Measurements from ENCODE around the gene SIDT2. TPM values are rescaled to one million over a fixed set of nuclear protein-coding genes. Genes with fewer than 3 reads are reported as not detected.
"Not testable (repeated sequence)": the region's sequence is repeated elsewhere in the genome, so short reads cannot be mapped to it uniquely, and the experiment has no call there.

Gene SIDT2
- total RNA-seq, 4 donors from 2014 or later, result 31.8 to 54.5 (median 42.3) TPM

DNA sequence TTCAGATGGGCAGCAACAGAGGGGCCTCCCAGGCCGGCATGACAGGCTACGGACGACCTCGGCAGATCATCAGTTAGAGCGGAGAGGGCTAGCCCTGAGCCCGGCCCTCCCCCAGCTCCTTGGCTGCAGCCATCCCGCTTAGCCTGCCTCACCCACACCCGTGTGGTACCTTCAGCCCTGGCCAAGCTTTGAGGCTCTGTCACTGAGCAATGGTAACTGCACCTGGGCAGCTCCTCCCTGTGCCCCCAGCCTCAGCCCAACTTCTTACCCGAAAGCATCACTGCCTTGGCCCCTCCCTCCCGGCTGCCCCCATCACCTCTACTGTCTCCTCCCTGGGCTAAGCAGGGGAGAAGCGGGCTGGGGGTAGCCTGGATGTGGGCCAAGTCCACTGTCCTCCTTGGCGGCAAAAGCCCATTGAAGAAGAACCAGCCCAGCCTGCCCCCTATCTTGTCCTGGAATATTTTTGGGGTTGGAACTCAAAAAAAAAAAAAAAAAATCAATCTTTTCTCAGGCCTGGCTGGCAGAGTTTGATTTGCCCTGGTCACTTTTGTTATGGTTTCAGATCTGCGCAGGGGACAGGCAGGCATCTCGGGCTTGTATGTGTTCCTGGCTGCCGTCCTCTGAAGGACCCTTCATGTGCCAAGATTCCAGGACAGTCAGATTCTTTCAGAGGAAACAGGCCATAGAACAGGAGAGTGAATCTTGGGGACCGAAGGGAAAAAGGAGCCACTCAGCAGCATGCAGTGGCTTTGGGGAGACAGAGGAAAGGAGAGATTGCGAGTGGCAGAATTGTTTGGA lies 25.9 kb downstream of the SIDT2 start:
- Histone ChIP-seq H3K27ac (peak overlapping the region; percentile 57 to 81 (median 78)), H3K4me1 (peaks cover 15 to 45% of the 10 kb centered on the region in 2 donors), H3K36me3 (peaks cover 5 to 7% of the 10 kb centered on the region in 2 donors), H3K9me3 (no peaks in the 10 kb centered on the region), H3K27me3 (no peaks in the 10 kb centered on the region), H3K4me3 (replicated peaks in 1 of 3) (no peak overlapping the region)
- 62 to 63% methylated on average over 14 to 17 of the region's 17 CpGs for WGBS, 2 donors
- DNase-seq, result peak; percentile 79 to 84
- intact Hi-C loops (cut with DNase I), result no loop called here
- TF ChIP-seq, protein P1, sequence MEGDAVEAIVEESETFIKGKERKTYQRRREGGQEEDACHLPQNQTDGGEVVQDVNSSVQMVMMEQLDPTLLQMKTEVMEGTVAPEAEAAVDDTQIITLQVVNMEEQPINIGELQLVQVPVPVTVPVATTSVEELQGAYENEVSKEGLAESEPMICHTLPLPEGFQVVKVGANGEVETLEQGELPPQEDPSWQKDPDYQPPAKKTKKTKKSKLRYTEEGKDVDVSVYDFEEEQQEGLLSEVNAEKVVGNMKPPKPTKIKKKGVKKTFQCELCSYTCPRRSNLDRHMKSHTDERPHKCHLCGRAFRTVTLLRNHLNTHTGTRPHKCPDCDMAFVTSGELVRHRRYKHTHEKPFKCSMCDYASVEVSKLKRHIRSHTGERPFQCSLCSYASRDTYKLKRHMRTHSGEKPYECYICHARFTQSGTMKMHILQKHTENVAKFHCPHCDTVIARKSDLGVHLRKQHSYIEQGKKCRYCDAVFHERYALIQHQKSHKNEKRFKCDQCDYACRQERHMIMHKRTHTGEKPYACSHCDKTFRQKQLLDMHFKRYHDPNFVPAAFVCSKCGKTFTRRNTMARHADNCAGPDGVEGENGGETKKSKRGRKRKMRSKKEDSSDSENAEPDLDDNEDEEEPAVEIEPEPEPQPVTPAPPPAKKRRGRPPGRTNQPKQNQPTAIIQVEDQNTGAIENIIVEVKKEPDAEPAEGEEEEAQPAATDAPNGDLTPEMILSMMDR (IDR thresholded peaks at IDR 0.05), result no peak

DNA sequence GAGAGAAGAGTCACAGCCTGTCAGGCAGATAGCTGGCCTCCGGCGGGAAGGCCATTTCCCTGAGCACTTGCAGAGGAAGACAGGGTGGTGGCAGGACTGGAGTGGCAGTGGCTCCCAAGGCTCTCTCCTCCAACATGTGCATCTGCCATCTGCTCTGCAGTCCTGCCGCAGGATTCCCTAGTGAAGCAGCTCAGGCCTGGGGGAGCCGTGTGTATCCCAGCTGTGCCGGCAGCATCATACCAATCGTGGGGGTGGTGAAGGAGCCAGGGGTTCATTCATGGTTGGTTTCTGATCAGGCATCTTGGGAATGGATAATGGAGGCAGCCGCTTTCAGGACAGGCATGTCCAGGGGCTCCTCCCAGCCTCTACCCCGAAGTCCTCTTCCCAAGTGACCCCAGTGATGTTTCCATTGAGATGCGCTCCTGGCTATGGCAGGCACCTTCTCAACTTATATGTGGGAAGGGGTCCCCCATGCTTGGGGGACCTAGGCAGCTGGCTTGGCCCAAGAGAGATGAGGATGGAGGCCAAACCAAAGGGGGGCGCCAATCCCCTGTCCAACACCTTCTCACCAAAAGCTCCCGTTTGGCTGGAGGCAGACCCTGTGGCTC lies 26.8 kb downstream of the SIDT2 start:
- WGBS, 2 donors, result 84 to 90% methylated on average over 10 of the region's 11 CpGs
- Histone ChIP-seq H3K9me3 (no peaks in the 10 kb centered on the region), H3K27ac (peak overlapping the region; percentile 57 to 81 (median 78)), H3K27me3 (no peaks in the 10 kb centered on the region), H3K36me3 (peaks cover 5 to 7% of the 10 kb centered on the region in 2 donors), H3K4me3 (replicated peaks in 1 of 3) (no peak overlapping the region), H3K4me1 (peaks cover 15 to 43% of the 10 kb centered on the region in 2 donors)
- TF ChIP-seq POLR2A (IDR thresholded peaks at IDR 0.05), result no peak
- TF ChIP-seq, protein P1 (IDR thresholded peaks at IDR 0.05), result no peak
- DNase-seq, result peak in 1 of 2 donors; percentile 19
- intact Hi-C loops (cut with DNase I), result no loop called here

GRCh38 chr11:117206111-117206510 lies 27.6 kb downstream of the SIDT2 start:
- H3K4me3 ChIP-seq (replicated peaks in 1 of 3); intact Hi-C loops (cut with DNase I); H3K36me3 ChIP-seq; DNase-seq; H3K27me3 ChIP-seq; H3K9me3 ChIP-seq: not testable (repeated sequence)
- H3K4me1 ChIP-seq, result peaks cover 13 to 35% of the 10 kb centered on the region in 2 donors
- 76 to 85% methylated on average over 7 to 8 of the region's 8 CpGs for WGBS, 2 donors
- peak overlapping the region in 1 of 3 donors; percentile 10 for H3K27ac ChIP-seq

GRCh38 chr11:117206859-117207258 lies 28.3 kb downstream of the SIDT2 start:
- peaks cover 6 to 28% of the 10 kb centered on the region in 2 donors for H3K4me1 ChIP-seq
- whole genome bisulfite sequencing, 2 donors, result 73% methylated on average over 5 of the region's 11 CpGs; no CpG with 5 or more reads in 1 of the 2 donors
- H3K27ac ChIP-seq; DNase-seq; H3K36me3 ChIP-seq; H3K9me3 ChIP-seq; H3K27me3 ChIP-seq; H3K4me3 ChIP-seq (replicated peaks in 1 of 3); intact Hi-C loops (cut with DNase I): not testable (repeated sequence)

GRCh38 chr11:117207481-117207880 lies 28.9 kb downstream of the SIDT2 start:
- H3K4me1 ChIP-seq, result peaks cover 6 to 23% of the 10 kb centered on the region in 2 donors
- 87 to 96% methylated on average over 5 of the region's 5 CpGs for WGBS, 2 donors
- H3K36me3 ChIP-seq; H3K9me3 ChIP-seq; H3K27ac ChIP-seq; DNase-seq; intact Hi-C loops (cut with DNase I); H3K27me3 ChIP-seq; H3K4me3 ChIP-seq (replicated peaks in 1 of 3): not testable (repeated sequence)

DNA sequence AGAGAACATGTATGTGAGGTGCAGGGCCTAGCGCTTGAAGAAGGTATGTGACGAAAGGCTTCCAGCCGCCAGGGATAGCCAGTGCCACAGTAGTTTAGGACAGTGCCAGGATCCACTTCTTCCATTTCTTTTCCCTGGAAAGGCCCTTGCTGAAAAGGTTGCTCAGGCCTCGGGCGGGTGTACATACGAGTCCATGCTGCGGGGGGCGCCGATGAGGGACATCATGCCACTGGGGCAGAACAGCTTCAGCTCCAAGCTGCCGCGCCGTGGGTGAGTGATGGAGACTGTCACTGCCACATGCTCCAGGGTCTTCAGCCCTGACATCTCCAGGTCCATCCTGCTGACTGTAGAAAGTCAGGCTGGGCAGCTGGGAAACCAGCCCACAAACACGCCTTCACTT lies 30.2 kb downstream of the SIDT2 start:
- H3K27ac ChIP-seq, result not testable (repeated sequence)

DNA sequence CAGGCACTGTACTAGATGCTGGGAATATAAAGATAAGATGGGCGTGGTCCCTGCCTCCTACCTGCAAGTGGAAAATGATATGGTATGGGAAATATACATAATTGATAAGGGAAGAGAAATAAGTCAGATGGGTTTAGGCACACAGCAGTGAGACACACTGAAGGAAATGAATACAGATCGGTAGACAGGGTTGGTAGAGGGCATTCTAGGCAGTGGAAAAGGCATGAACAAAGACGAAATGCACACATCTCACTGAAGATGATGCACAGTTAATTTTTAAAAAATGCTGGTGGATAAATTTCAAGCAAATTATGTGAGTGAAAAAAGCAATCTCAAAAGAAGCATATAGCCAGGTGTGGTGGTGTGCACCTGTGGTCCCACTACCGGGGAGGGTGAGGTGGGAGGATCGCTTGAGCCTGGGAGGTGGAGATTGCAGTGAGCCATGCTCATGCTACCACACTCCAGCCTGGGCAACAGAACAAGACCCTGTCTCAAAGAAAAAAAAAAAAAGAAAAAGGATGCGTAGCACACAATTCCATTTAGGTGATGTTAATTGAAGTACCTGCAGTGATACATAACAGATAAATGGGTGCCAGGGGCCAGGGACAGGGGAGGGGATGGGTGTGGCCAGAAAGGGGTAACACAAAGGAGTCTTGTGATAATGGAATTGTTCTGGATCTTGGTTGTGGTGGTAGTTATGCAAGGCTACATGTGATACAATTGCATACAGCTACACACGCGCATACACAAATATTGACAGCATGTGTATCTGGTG lies 31.0 kb downstream of the SIDT2 start:
- H3K9me3 ChIP-seq; H3K27me3 ChIP-seq; H3K4me1 ChIP-seq; H3K27ac ChIP-seq; intact Hi-C loops (cut with DNase I); DNase-seq; H3K4me3 ChIP-seq (replicated peaks in 1 of 3): not testable (repeated sequence)
- 90 to 93% methylated on average over 7 to 8 of the region's 8 CpGs for WGBS, 2 donors
- H3K36me3 ChIP-seq, result peaks cover 2 to 17% of the 10 kb centered on the region in 2 donors

More for the DNA sequence above, 30.2 kb downstream of the SIDT2 start:
- H3K27me3 ChIP-seq; intact Hi-C loops (cut with DNase I); H3K4me3 ChIP-seq (replicated peaks in 1 of 3); DNase-seq; H3K9me3 ChIP-seq: not testable (repeated sequence)
- Histone ChIP-seq H3K36me3 (peaks cover 4 to 15% of the 10 kb centered on the region in 2 donors), H3K4me1 (peaks cover 6 to 18% of the 10 kb centered on the region in 2 donors)
- 89% methylated on average over 9 of the region's 13 CpGs; no CpG with 5 or more reads in 1 of the 2 donors for WGBS, 2 donors
